Activated CD4-positive, alpha-beta memory T cell treated with anti-CD3 and anti-CD28 coated beads for 36 hours (primary cell): ENCODE measurements around the gene CCDC171. TPM values are rescaled to one million over a fixed set of nuclear protein-coding genes. Genes with fewer than 3 reads are reported as not detected.
"Not testable (repeated sequence)": the region's sequence is repeated elsewhere in the genome, so short reads cannot be mapped to it uniquely, and the experiment has no call there.

Source experiments
- CTCF ChIA-PET: fragments of 350-600 bp; sonication (Branson Sonifier 250); formaldehyde crosslinking; loops from one replicate; lab custom pipeline; 2021; ENCODE audit warnings: antibody characterized with exemption, inconsistent platforms; lab: Charles Lee
- POLR2A ChIA-PET: fragments of 350-600 bp; sonication (Branson Sonifier 250); formaldehyde crosslinking; loops from one replicate; lab custom pipeline; 2021; ENCODE audit warnings: antibody characterized with exemption; lab: Charles Lee
- DNase-seq: peaks from one replicate; pipeline ENCODE4 v3.0.0-alpha.2; 2020
- H3K27ac Mint-ChIP-seq: one replicate; pipeline ENCODE4 v1.8.0; 2021; ENCODE audit warnings: mixed read lengths
- H3K27me3 Mint-ChIP-seq: one replicate; pipeline ENCODE4 v1.8.0; 2021; ENCODE audit warnings: mixed read lengths
- H3K36me3 Mint-ChIP-seq: one replicate; pipeline ENCODE4 v1.8.0; 2021; ENCODE audit warnings: mixed read lengths
- H3K4me1 Mint-ChIP-seq: one replicate; pipeline ENCODE4 v1.8.0; 2021; ENCODE audit warnings: low read depth, mixed read lengths
- H3K4me3 Mint-ChIP-seq: one replicate; pipeline ENCODE4 v1.8.0; 2021; ENCODE audit warnings: mild to moderate bottlenecking, mixed read lengths
- H3K9me3 Mint-ChIP-seq: one replicate; pipeline ENCODE4 v1.8.0; 2021; ENCODE audit warnings: mixed read lengths
- intact Hi-C: fragments of 100-400 bp; cut with micrococcal nuclease; formaldehyde crosslinking; loops from one replicate; pipeline ENCODE4 v1.15.1; 2023
- total RNA-seq, 2 experiments: library from RNA; stranded (reverse); gene quantifications; one replicate each; pipeline ENCODE4 v1.2.3, GENCODE V29; 2021

The CCDC171 gene
- total RNA-seq, 2 experiments from 2014 or later, result 2.5 to 2.7 TPM

- Mint-ChIP-seq H3K36me3 (no peaks in the 10 kb centered on the region), H3K4me3 (no peak overlapping the region), H3K9me3 (no peaks in the 10 kb centered on the region), H3K27me3 (no peaks in the 10 kb centered on the region), H3K27ac (no peak overlapping the region), H3K4me1 (no peaks in the 10 kb centered on the region)
- CTCF ChIA-PET, result no interaction called here
- POLR2A ChIA-PET, result interaction anchor here (0.6 kb wide), 1 partner anchor 60 kb away, joined by 3 read pairs; no protein-coding TSS in a partner anchor
- DNase-seq, result no peak
- intact Hi-C loops, result no loop called here
Observed at GRCh38 chr9:15570769-15571168, 17.9 kb downstream of the CCDC171 start.

- Mint-ChIP-seq H3K4me3 (no peak overlapping the region), H3K27ac (no peak overlapping the region), H3K4me1 (no peaks in the 10 kb centered on the region), H3K36me3 (no peaks in the 10 kb centered on the region), H3K9me3 (no peaks in the 10 kb centered on the region), H3K27me3 (no peaks in the 10 kb centered on the region)
- intact Hi-C loops, result no loop called here
- POLR2A ChIA-PET, result no interaction called here
- CTCF ChIA-PET, result no interaction called here
- no peak for DNase-seq
Observed at GRCh38 chr9:15572200-15572770, 19.4 kb downstream of the CCDC171 start.

- no peak for DNase-seq
- H3K4me1 Mint-ChIP-seq, result no peaks in the 10 kb centered on the region
- no peaks in the 10 kb centered on the region for H3K9me3 Mint-ChIP-seq
- ChIA-PET POLR2A (no interaction called here), CTCF (no interaction called here)
- H3K4me3 Mint-ChIP-seq, result no peak overlapping the region
- no peaks in the 10 kb centered on the region for H3K27me3 Mint-ChIP-seq
- H3K36me3 Mint-ChIP-seq, result no peaks in the 10 kb centered on the region
- H3K27ac Mint-ChIP-seq, result no peak overlapping the region
- intact Hi-C loops, result no loop called here
Observed at GRCh38 chr9:15576350-15577050, 23.7 kb downstream of the CCDC171 start.

- Mint-ChIP-seq H3K4me3 (no peak overlapping the region), H3K36me3 (no peaks in the 10 kb centered on the region), H3K9me3 (peaks cover 8% of the 10 kb centered on the region), H3K4me1 (no peaks in the 10 kb centered on the region), H3K27me3 (no peaks in the 10 kb centered on the region), H3K27ac (no peak overlapping the region)
- ChIA-PET CTCF (no interaction called here), POLR2A (no interaction called here)
- intact Hi-C loops, result no loop called here
- DNase-seq, result no peak
Observed at GRCh38 chr9:15578714-15579113, 25.9 kb downstream of the CCDC171 start.

GRCh38 chr9:15584379-15584778 lies 31.5 kb downstream of the CCDC171 start:
- Mint-ChIP-seq H3K36me3 (no peaks in the 10 kb centered on the region), H3K27me3 (no peaks in the 10 kb centered on the region), H3K4me3 (no peak overlapping the region), H3K27ac (no peak overlapping the region), H3K9me3 (peaks cover 8% of the 10 kb centered on the region), H3K4me1 (peaks cover 7% of the 10 kb centered on the region)
- ChIA-PET POLR2A (no interaction called here), CTCF (no interaction called here)
- intact Hi-C loops, result no loop called here
- no peak for DNase-seq

GRCh38 chr9:15592317-15592716 lies 39.5 kb downstream of the CCDC171 start:
- Mint-ChIP-seq H3K36me3 (peaks cover 4% of the 10 kb centered on the region), H3K4me1 (no peaks in the 10 kb centered on the region), H3K27me3 (no peaks in the 10 kb centered on the region), H3K9me3 (peaks cover 2% of the 10 kb centered on the region), H3K4me3 (no peak overlapping the region), H3K27ac (no peak overlapping the region)
- POLR2A ChIA-PET, result no interaction called here
- intact Hi-C loops, result no loop called here
- no peak for DNase-seq
- CTCF ChIA-PET, result no interaction called here

GRCh38 chr9:15592940-15593339 lies 40.1 kb downstream of the CCDC171 start:
- H3K27ac Mint-ChIP-seq, DNase-seq, intact Hi-C loops, CTCF ChIA-PET, H3K27me3 Mint-ChIP-seq, H3K4me3 Mint-ChIP-seq, H3K9me3 Mint-ChIP-seq, H3K36me3 Mint-ChIP-seq, H3K4me1 Mint-ChIP-seq, POLR2A ChIA-PET: not testable (repeated sequence)

- H3K27ac Mint-ChIP-seq, POLR2A ChIA-PET, DNase-seq, H3K4me3 Mint-ChIP-seq, H3K4me1 Mint-ChIP-seq, H3K27me3 Mint-ChIP-seq: not testable (repeated sequence)
- CTCF ChIA-PET, result interaction anchor here (0.5 kb wide), 1 partner anchor 97 kb away, joined by 5 read pairs; no protein-coding TSS in a partner anchor
- intact Hi-C loops, result loop anchor here (10.0 kb wide), 3 partner anchors 116 to 326 kb away; partner anchors contain the start of gene SNAPC3
- H3K9me3 Mint-ChIP-seq, result peaks cover 20% of the 10 kb centered on the region
- peaks cover 16% of the 10 kb centered on the region for H3K36me3 Mint-ChIP-seq
Observed at GRCh38 chr9:15600666-15601330, 48.0 kb downstream of the CCDC171 start.

- H3K4me3 Mint-ChIP-seq, result no peak overlapping the region
- CTCF ChIA-PET, result interaction anchor here (0.7 to 2.9 kb wide), 18 partner anchors 20 to 472 kb away, joined by 3 to 30 read pairs (median 4); partner anchors contain the start of genes CCDC171, PSIP1 and SNAPC3
- intact Hi-C loops, result loop anchor here (1.0 to 10.0 kb wide), 7 partner anchors 55 to 500 kb away; partner anchors contain the start of gene SNAPC3
- POLR2A ChIA-PET, result no interaction called here
- no peaks in the 10 kb centered on the region for H3K9me3 Mint-ChIP-seq
- H3K36me3 Mint-ChIP-seq, result peaks cover 2% of the 10 kb centered on the region
- no peak overlapping the region for H3K27ac Mint-ChIP-seq
- no peaks in the 10 kb centered on the region for H3K27me3 Mint-ChIP-seq
- DNase-seq, result no peak
- no peaks in the 10 kb centered on the region for H3K4me1 Mint-ChIP-seq
Observed at GRCh38 chr9:15606643-15607472, 54.0 kb downstream of the CCDC171 start.

GRCh38 chr9:15612962-15613361 lies 60.1 kb downstream of the CCDC171 start:
- Mint-ChIP-seq H3K36me3 (no peaks in the 10 kb centered on the region), H3K4me3 (no peak overlapping the region), H3K4me1 (peaks cover 8% of the 10 kb centered on the region), H3K27ac (peak overlapping the region; percentile 6), H3K9me3 (no peaks in the 10 kb centered on the region), H3K27me3 (no peaks in the 10 kb centered on the region)
- ChIA-PET POLR2A (no interaction called here), CTCF (no interaction called here)
- no peak for DNase-seq
- intact Hi-C loops, result no loop called here

GRCh38 chr9:15617782-15618181 lies 64.9 kb downstream of the CCDC171 start:
- POLR2A ChIA-PET, result no interaction called here
- intact Hi-C loops, result no loop called here
- Mint-ChIP-seq H3K4me3 (no peak overlapping the region), H3K27me3 (no peaks in the 10 kb centered on the region), H3K36me3 (no peaks in the 10 kb centered on the region), H3K9me3 (no peaks in the 10 kb centered on the region), H3K4me1 (peaks cover 2% of the 10 kb centered on the region), H3K27ac (no peak overlapping the region)
- DNase-seq, result no peak
- CTCF ChIA-PET, result interaction anchor here (1.0 kb wide), 1 partner anchor 130 kb away, joined by 3 read pairs; no protein-coding TSS in a partner anchor
